Keratinocyte (primary cell): ENCODE measurements around the gene TSPAN2. TPM values are rescaled to one million over a fixed set of nuclear protein-coding genes. Genes with fewer than 3 reads are reported as not detected.

Experiments used
- DNase-seq: peaks from one replicate; pipeline ENCODE4 v3.0.0-alpha.2; 2011; ENCODE audit warnings: low read depth, missing footprints, low spot score
- FAIRE-seq: peaks from 2 replicates; lab custom pipeline; 2011; peaks lifted over from hg19 to GRCh38; lab: Jason Lieb, UNC
- H2AFZ ChIP-seq: 2 replicates; pipeline ENCODE4 v1.6.0; 2012; ENCODE audit warnings: low read length, control low read depth, inconsistent platforms; ENCODE audit not compliant: control insufficient read depth
- H3K27ac ChIP-seq: 2 replicates; pipeline ENCODE4 v1.5.1; 2011; ENCODE audit warnings: low read length; ENCODE audit not compliant: control insufficient read depth, insufficient read depth
- H3K27me3 ChIP-seq: 3 replicates; pipeline ENCODE4 v1.6.0; 2011; ENCODE audit warnings: low read length; ENCODE audit not compliant: control insufficient read depth, insufficient read depth; ENCODE audit errors: extremely low read depth
- H3K36me3 ChIP-seq, 2 experiments: 2 replicates in 1 of 2; 3 replicates in 1 of 2; pipeline ENCODE4 v1.5.1; 2011; ENCODE audit warnings: low read length in 2 of 2, mild to moderate bottlenecking in 1 of 2; ENCODE audit not compliant: control insufficient read depth in 2 of 2, insufficient read depth in 2 of 2; ENCODE audit errors: extremely low read depth in 1 of 2
- H3K4me1 ChIP-seq: 3 replicates; pipeline ENCODE4 v1.5.1; 2011; ENCODE audit warnings: low read length; ENCODE audit not compliant: control insufficient read depth, insufficient read depth; ENCODE audit errors: extremely low read depth
- H3K4me2 ChIP-seq: 3 replicates; pipeline ENCODE4 v1.6.0; 2011; ENCODE audit warnings: low read depth, low read length; ENCODE audit not compliant: control insufficient read depth, insufficient read depth; ENCODE audit errors: extremely low read depth
- H3K4me3 ChIP-seq, 3 experiments: fragments of 200-600 bp in 1 of 3; sonication (generic) in 1 of 3; 2 replicates in 2 of 3; 3 replicates in 1 of 3; pipeline ENCODE4 v1.5.1; 2011 to 2016; ENCODE audit warnings: low read length in 3 of 3, mild to moderate bottlenecking in 3 of 3, control low read depth in 2 of 3, inconsistent platforms in 1 of 3, low read depth in 1 of 3, mixed read lengths in 1 of 3, mixed run types in 1 of 3, moderate library complexity in 1 of 3; ENCODE audit not compliant: control insufficient read depth in 2 of 3, insufficient read depth in 2 of 3; ENCODE audit errors: extremely low read depth in 1 of 3
- H3K79me2 ChIP-seq: 2 replicates; pipeline ENCODE4 v1.6.0; 2012; ENCODE audit warnings: low read length; ENCODE audit not compliant: control insufficient read depth, insufficient read depth
- H3K9ac ChIP-seq: 3 replicates; pipeline ENCODE4 v1.6.0; 2011; ENCODE audit warnings: low read length; ENCODE audit not compliant: control insufficient read depth, insufficient read depth; ENCODE audit errors: extremely low read depth
- H3K9me1 ChIP-seq: 3 replicates; pipeline ENCODE4 v1.6.0; 2011; ENCODE audit warnings: low read length; ENCODE audit not compliant: control insufficient read depth, insufficient read depth; ENCODE audit errors: extremely low read depth
- H3K9me3 ChIP-seq: 2 replicates; pipeline ENCODE4 v1.5.1; 2012; ENCODE audit warnings: low read depth, low read length; ENCODE audit not compliant: control insufficient read depth
- H4K20me1 ChIP-seq: 3 replicates; pipeline ENCODE4 v1.6.0; 2011; ENCODE audit warnings: low read length; ENCODE audit not compliant: control insufficient read depth, insufficient read depth; ENCODE audit errors: extremely low read depth
- EZH2 ChIP-seq: IDR thresholded peaks from one replicate; pipeline ENCODE4 v1.6.1; 2012; ENCODE audit warnings: inconsistent platforms, mild to moderate bottlenecking, low read length, moderate library complexity
- dilution Hi-C: fragments of 300-500 bp; cut with MboI; formaldehyde crosslinking; loops from one replicate; pipeline ENCODE4 v1.7.0; 2020; ENCODE audit warnings: low sequenced_read_pairs; ENCODE audit not compliant: extremely low pct_ligation_motif_present
- polyA plus RNA-seq, 5 experiments: library from polyadenylated mRNA; depleted of rRNA in 3 of 5; stranded (reverse) in 3 of 5; stranded (forward) in 1 of 5; unstranded in 1 of 5; fragments of >200 nt; gene quantifications; 1 replicate in 1 of 5; 2 replicates in 3 of 5; 3 replicates in 1 of 5; pipeline versions ENCODE4 v1.2.1 to v1.2.3, GENCODE V29; 2011 to 2012; ENCODE audit warnings: missing spikeins in 2 of 5, low read depth in 1 of 5, low replicate concordance in 1 of 5
- TF ChIP-seq, protein P1 (sequence below), 3 experiments: IDR thresholded peaks in 1 of 3; conservative IDR thresholded peaks in 1 of 3; optimal IDR thresholded peaks in 1 of 3; 2 replicates in 2 of 3; 3 replicates in 1 of 3; pipeline versions ENCODE3 to v1.5.1; 2011; ENCODE audit warnings: low read length in 3 of 3, mild to moderate bottlenecking in 3 of 3, moderate library complexity in 2 of 3, control low read depth in 1 of 3, inconsistent platforms in 1 of 3; ENCODE audit not compliant: insufficient read depth in 2 of 3; ENCODE audit errors: extremely low read depth in 1 of 3

TSPAN2 gene
- polyA plus RNA-seq, 1 donor (not counting 4 experiments of a cell fraction or from before 2014, with no cell fraction given): 0.37 TPM

DNA sequence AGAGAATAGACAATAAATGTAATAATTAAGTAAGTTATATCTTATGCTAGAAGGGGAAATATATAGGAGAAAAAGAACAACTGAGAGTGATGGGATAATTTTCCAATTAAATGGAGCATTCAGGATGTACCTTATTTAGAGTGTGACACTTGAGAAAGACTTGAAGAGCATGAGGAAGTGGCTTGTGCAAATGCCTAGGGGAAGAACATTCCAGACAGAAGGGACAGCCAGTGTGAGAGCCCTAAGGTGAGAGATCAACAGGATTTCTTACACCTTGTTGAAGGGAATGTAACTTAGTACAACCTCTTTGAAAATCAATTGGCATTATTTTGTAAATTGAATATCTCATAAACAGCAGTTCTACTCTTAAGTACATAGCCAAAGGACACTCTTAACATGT, 28.8 kb upstream of the TSPAN2 start:
- dilution Hi-C loops: no loop called here
- FAIRE-seq: peak; percentile 71
- no peaks in the 10 kb centered on the region for H3K79me2 ChIP-seq

DNA sequence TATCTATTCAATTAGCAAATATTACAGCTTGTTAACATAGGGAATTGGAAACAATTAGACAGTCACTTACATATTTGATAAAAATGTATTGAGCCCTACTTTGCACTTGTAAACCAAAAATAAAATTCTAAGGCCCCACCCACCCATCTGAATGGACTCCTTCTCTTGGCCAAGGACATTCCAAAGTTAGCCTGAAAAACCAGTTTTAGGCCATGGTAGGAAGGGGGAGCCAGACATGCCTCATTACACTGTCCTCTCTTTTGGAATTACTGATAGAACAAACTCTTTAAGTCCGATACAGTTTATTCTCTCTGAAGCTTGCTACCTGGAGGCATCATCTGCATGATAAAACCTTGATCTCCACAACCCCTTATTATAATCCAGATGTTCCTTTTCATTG, 28.0 kb upstream of the TSPAN2 start:
- Histone ChIP-seq H2AFZ (no peak overlapping the region), H3K9ac (no peak overlapping the region), H3K27ac (no peak overlapping the region), H3K79me2 (no peaks in the 10 kb centered on the region), H3K27me3 (no peaks in the 10 kb centered on the region), H3K4me2 (no peak overlapping the region), H3K4me1 (peaks cover 16% of the 10 kb centered on the region), H3K9me1 (no peaks in the 10 kb centered on the region), H3K4me3 (no peak overlapping the region), H3K36me3 (no peaks in the 10 kb centered on the region), H4K20me1 (no peaks in the 10 kb centered on the region), H3K9me3 (peaks cover 2% of the 10 kb centered on the region)
- dilution Hi-C loops: no loop called here
- DNase-seq (no peak), FAIRE-seq (no peak)
- TF ChIP-seq, protein P1, sequence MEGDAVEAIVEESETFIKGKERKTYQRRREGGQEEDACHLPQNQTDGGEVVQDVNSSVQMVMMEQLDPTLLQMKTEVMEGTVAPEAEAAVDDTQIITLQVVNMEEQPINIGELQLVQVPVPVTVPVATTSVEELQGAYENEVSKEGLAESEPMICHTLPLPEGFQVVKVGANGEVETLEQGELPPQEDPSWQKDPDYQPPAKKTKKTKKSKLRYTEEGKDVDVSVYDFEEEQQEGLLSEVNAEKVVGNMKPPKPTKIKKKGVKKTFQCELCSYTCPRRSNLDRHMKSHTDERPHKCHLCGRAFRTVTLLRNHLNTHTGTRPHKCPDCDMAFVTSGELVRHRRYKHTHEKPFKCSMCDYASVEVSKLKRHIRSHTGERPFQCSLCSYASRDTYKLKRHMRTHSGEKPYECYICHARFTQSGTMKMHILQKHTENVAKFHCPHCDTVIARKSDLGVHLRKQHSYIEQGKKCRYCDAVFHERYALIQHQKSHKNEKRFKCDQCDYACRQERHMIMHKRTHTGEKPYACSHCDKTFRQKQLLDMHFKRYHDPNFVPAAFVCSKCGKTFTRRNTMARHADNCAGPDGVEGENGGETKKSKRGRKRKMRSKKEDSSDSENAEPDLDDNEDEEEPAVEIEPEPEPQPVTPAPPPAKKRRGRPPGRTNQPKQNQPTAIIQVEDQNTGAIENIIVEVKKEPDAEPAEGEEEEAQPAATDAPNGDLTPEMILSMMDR (optimal IDR thresholded peaks at IDR 0.05 in 1 of 3, IDR thresholded peaks at IDR 0.05 in 1 of 3, conservative IDR thresholded peaks at IDR 0.05 in 1 of 3; ENCODE audit: extremely low read depth in 1 of 3, insufficient read depth in 2 of 3, low read length in 3 of 3): peak in 1 of 3 experiments; percentile 11
- TF ChIP-seq EZH2: no peak

More for the DNA sequence above, 28.8 kb upstream of the TSPAN2 start:
- Histone ChIP-seq H3K4me2 (no peak overlapping the region), H2AFZ (no peak overlapping the region), H4K20me1 (no peaks in the 10 kb centered on the region), H3K9ac (no peak overlapping the region), H3K36me3 (no peaks in the 10 kb centered on the region), H3K4me1 (peaks cover 16% of the 10 kb centered on the region), H3K27me3 (no peaks in the 10 kb centered on the region), H3K9me3 (peaks cover 2% of the 10 kb centered on the region), H3K9me1 (no peaks in the 10 kb centered on the region), H3K4me3 (no peak overlapping the region), H3K27ac (no peak overlapping the region)
- no peak for TF ChIP-seq EZH2
- DNase-seq: no peak

DNA sequence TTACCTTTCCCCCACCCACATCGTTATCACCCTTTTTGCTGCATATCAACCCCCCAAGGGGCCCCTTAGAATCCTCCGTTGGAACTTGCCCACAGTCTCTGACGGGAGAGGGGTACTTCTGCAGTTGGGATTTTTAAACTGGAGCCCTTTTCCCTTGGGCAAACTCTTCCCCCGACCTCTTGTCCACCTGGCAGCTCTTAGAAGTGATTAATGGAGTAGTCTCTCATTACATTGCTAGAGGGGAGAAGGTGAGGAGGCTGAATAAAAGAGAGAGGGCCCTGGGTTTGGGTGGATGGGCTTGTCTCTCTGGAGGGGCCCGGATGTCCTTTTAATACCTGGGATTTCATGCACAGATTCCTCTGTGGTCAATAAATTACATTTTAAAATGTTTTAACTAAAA, 27.2 kb upstream of the TSPAN2 start:
- DNase-seq (no peak), FAIRE-seq (no peak)
- no peaks in the 10 kb centered on the region for H3K36me3 ChIP-seq
- TF ChIP-seq, protein P1 (optimal IDR thresholded peaks at IDR 0.05 in 1 of 3, IDR thresholded peaks at IDR 0.05 in 1 of 3, conservative IDR thresholded peaks at IDR 0.05 in 1 of 3; ENCODE audit: extremely low read depth in 1 of 3, insufficient read depth in 2 of 3, low read length in 3 of 3): no peak
- TF ChIP-seq EZH2: no peak
- H3K4me2 ChIP-seq: no peak overlapping the region
- no peaks in the 10 kb centered on the region for H3K9me1 ChIP-seq
- dilution Hi-C loops: no loop called here
- no peak overlapping the region for H3K27ac ChIP-seq
- H3K9me3 ChIP-seq: no peaks in the 10 kb centered on the region
- no peak overlapping the region for H3K9ac ChIP-seq
- H3K4me1 ChIP-seq: peaks cover 16% of the 10 kb centered on the region
- no peaks in the 10 kb centered on the region for H4K20me1 ChIP-seq
- H2AFZ ChIP-seq: no peak overlapping the region
- no peak overlapping the region for H3K4me3 ChIP-seq
- H3K27me3 ChIP-seq: no peaks in the 10 kb centered on the region
- H3K79me2 ChIP-seq: no peaks in the 10 kb centered on the region
